Measurements from ENCODE around the gene SLC16A4. TPM values are rescaled to one million over a fixed set of nuclear protein-coding genes. Genes with fewer than 3 reads are reported as not detected.

Gene SLC16A4
- total and polyA plus RNA-seq, 3 donors from 2014 or later, result 5.8 to 17.4 (median 8.2) TPM

DNA sequence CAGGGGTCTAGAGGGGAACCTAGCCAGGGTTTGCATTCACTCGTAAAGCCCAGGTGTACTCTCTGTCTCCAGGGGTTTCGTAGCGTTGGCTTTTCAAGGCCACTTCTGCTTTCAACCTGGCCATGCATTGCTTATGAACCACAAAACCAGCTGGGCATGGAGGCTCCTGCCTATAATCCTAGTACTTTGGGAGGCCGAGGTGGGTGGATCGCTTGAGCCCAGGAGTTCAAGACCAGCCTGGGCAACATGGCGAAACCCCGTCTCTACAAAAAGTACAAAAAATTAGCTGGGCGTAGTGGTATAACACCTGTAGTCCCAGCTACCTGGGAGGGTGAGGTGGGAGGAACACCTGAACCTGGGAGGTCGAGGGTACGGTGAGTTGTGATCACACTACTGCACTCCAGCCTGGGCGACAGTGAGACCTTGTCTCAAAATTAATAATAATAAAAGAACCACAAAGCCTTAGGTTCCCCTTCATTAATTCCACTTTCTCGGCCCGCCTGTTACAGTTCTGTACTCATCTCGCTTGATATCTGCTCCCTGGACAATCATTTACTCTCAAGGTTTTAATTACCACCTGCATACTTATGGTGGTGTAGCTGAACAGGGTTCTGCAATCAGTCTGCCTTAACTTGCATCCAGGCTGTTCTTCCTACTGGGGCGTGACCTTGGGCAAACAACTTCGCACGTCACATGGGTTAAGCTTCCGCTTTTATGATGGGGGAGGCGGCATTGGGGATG, 6.1 kb downstream of the SLC16A4 start:
- no peaks in the 10 kb centered on the region for H3K36me3 ChIP-seq (ENCODE audit: low read depth, missing control alignments)
- no peak overlapping the region for H3K27ac ChIP-seq
- intact Hi-C loops (cut with DNase I; ENCODE audit: low total_unique reads), result no loop called here
- no peaks in the 10 kb centered on the region for H3K9me3 ChIP-seq
- H3K4me1 ChIP-seq, result no peaks in the 10 kb centered on the region
- DNase-seq, result no peak
- WGBS, 2 donors, result 90 to 92% methylated on average over 19 of the region's 19 CpGs
- no peak overlapping the region for H3K4me3 ChIP-seq
- TF ChIP-seq, protein P1, sequence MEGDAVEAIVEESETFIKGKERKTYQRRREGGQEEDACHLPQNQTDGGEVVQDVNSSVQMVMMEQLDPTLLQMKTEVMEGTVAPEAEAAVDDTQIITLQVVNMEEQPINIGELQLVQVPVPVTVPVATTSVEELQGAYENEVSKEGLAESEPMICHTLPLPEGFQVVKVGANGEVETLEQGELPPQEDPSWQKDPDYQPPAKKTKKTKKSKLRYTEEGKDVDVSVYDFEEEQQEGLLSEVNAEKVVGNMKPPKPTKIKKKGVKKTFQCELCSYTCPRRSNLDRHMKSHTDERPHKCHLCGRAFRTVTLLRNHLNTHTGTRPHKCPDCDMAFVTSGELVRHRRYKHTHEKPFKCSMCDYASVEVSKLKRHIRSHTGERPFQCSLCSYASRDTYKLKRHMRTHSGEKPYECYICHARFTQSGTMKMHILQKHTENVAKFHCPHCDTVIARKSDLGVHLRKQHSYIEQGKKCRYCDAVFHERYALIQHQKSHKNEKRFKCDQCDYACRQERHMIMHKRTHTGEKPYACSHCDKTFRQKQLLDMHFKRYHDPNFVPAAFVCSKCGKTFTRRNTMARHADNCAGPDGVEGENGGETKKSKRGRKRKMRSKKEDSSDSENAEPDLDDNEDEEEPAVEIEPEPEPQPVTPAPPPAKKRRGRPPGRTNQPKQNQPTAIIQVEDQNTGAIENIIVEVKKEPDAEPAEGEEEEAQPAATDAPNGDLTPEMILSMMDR (IDR thresholded peaks at IDR 0.05), result no peak
- no peak for TF ChIP-seq POLR2A (IDR thresholded peaks at IDR 0.05)
- no peaks in the 10 kb centered on the region for H3K27me3 ChIP-seq

GRCh38 chr1:110383251-110383990, 7.4 kb downstream of the SLC16A4 start:
- Histone ChIP-seq H3K27ac (no peak overlapping the region), H3K9me3 (no peaks in the 10 kb centered on the region), H3K4me3 (no peak overlapping the region), H3K4me1 (no peaks in the 10 kb centered on the region), H3K36me3 (ENCODE audit: low read depth, missing control alignments) (no peaks in the 10 kb centered on the region), H3K27me3 (no peaks in the 10 kb centered on the region)
- intact Hi-C loops (cut with DNase I; ENCODE audit: low total_unique reads), result no loop called here
- WGBS, 2 donors, result 66 to 71% methylated on average over 5 of the region's 5 CpGs
- DNase-seq, result no peak
- no peak for TF ChIP-seq POLR2A (IDR thresholded peaks at IDR 0.05)
- TF ChIP-seq, protein P1 (IDR thresholded peaks at IDR 0.05), result no peak

DNA sequence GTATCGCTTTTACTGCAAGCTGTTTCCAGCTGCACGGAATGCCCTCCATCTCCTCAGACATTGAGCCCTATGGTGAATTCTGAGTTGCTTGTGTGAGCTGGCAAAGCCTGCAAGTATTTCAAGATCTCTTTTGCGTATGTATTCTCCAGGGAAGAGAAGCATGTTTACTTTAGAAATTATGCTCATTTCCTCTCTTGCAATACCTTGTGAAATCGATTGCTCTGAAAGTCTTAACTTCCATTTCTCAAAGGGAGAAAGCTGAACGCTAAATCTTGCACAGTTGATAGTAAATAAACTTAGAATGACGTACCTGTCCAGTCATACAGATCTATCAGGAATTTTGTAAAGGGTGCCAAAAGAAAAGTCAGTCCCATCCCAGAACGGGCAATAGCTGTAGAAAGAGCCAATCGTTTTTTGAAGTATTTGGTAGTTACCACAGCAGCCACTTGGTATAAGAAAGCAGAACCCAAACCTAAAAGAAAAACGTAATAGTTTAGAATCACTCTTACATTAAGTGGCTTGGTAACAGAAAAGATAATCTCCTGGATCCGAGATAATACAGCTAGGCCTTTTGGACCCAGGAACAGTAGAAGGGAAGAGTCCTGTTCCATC, 10.0 kb downstream of the SLC16A4 start:
- intact Hi-C loops (cut with DNase I; ENCODE audit: low total_unique reads), result no loop called here
- DNase-seq, result no peak
- WGBS, 2 donors, result 89% methylated on average over 10 of the region's 10 CpGs
- Histone ChIP-seq H3K9me3 (no peaks in the 10 kb centered on the region), H3K27me3 (no peaks in the 10 kb centered on the region), H3K27ac (no peak overlapping the region), H3K4me3 (no peak overlapping the region), H3K4me1 (no peaks in the 10 kb centered on the region), H3K36me3 (ENCODE audit: low read depth, missing control alignments) (no peaks in the 10 kb centered on the region)
- TF ChIP-seq POLR2A (IDR thresholded peaks at IDR 0.05), result no peak
- TF ChIP-seq, protein P1 (IDR thresholded peaks at IDR 0.05), result no peak

DNA sequence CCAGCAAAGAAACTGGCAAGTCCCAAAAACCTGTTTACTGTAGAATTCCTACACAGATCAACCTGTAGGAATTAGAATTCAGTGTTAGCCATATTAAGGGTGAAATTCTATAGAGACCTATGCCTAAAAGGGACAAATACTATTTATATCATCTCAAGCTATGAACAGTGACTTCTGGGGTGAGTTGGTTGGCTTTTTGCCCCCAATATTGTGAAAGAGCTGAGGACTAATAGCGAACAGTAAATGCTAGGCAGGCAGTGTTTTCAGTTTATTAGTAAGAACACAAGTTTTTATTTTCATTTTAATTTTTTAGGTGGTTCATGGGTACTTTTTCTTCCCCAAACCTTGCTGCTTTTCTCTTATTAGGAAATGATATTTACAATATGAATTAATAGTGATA, 15.3 kb downstream of the SLC16A4 start:
- intact Hi-C loops (cut with DNase I; ENCODE audit: low total_unique reads), result no loop called here
- DNase-seq, result no peak
- 88 to 95% methylated on average over 1 of the region's 1 CpG for WGBS, 2 donors

More for the DNA sequence above, 15.3 kb downstream of the SLC16A4 start:
- no peaks in the 10 kb centered on the region for H3K9me3 ChIP-seq
- no peaks in the 10 kb centered on the region for H3K27me3 ChIP-seq
- no peaks in the 10 kb centered on the region for H3K36me3 ChIP-seq (ENCODE audit: low read depth, missing control alignments)
- H3K4me3 ChIP-seq, result no peak overlapping the region
- no peak for TF ChIP-seq POLR2A (IDR thresholded peaks at IDR 0.05)
- TF ChIP-seq, protein P1 (IDR thresholded peaks at IDR 0.05), result no peak
- no peak overlapping the region for H3K27ac ChIP-seq
- no peaks in the 10 kb centered on the region for H3K4me1 ChIP-seq

All from testis (tissue), 3 donors.